WTC11 (cell line): Measurements from ENCODE around the gene TBC1D1.

Experiments
- CTCF ChIP-seq: fragments of 200-600 bp; IDR thresholded peaks from 2 replicates; pipeline ENCODE4 v1.8.0; 2022; ENCODE audit warnings: antibody characterized with exemption
- EMX1 ChIP-seq: fragments of 250-450 bp; sonication (Bioruptor Pico); IDR thresholded peaks from 2 replicates; pipeline ENCODE4 v1.8.0; 2021; ENCODE audit warnings: mild to moderate bottlenecking
- FOXJ3 ChIP-seq: sonication (generic); formaldehyde crosslinking; IDR thresholded peaks from 2 replicates; pipeline ENCODE4 v1.9.0; 2021; ENCODE audit warnings: missing genetic modification reagents, mild to moderate bottlenecking, borderline replicate concordance
- FOXP4 ChIP-seq: sonication (generic); formaldehyde crosslinking; IDR thresholded peaks from 2 replicates; pipeline ENCODE4 v1.8.0; 2022; ENCODE audit warnings: mild to moderate bottlenecking, missing genetic modification reagents
- GABPB1 ChIP-seq: sonication (generic); formaldehyde crosslinking; IDR thresholded peaks from 2 replicates; pipeline ENCODE4 v1.8.1; 2023; ENCODE audit warnings: mild to moderate bottlenecking, missing genetic modification reagents
- JAZF1 ChIP-seq: fragments of 250-450 bp; sonication (Bioruptor Pico); IDR thresholded peaks from 2 replicates; pipeline ENCODE4 v1.9.0; 2021; ENCODE audit warnings: moderate library complexity, mild to moderate bottlenecking, inconsistent platforms
- MAX ChIP-seq: sonication (generic); formaldehyde crosslinking; IDR thresholded peaks from 2 replicates; pipeline ENCODE4 v1.8.0; 2022; ENCODE audit warnings: mild to moderate bottlenecking, missing genetic modification reagents
- MYBL2 ChIP-seq: sonication (generic); formaldehyde crosslinking; IDR thresholded peaks from 2 replicates; pipeline ENCODE4 v1.8.1; 2023; ENCODE audit warnings: mild to moderate bottlenecking, moderate library complexity, missing genetic modification reagents
- NFYB ChIP-seq: sonication (generic); formaldehyde crosslinking; conservative IDR thresholded peaks from 2 replicates; pipeline ENCODE4 v1.8.0; 2022; ENCODE audit warnings: low read depth, missing genetic modification reagents
- SMAD4 ChIP-seq: sonication (generic); formaldehyde crosslinking; IDR thresholded peaks from 2 replicates; pipeline ENCODE4 v1.8.0; 2022; ENCODE audit warnings: mild to moderate bottlenecking, missing genetic modification reagents
- ZNF121 ChIP-seq: sonication (generic); formaldehyde crosslinking; IDR thresholded peaks from 2 replicates; pipeline ENCODE4 v1.8.0; 2023; ENCODE audit warnings: missing genetic modification reagents
- ZNF138 ChIP-seq: sonication (generic); formaldehyde crosslinking; conservative IDR thresholded peaks from 2 replicates; pipeline ENCODE4 v1.8.1; 2022; ENCODE audit warnings: mild to moderate bottlenecking, moderate library complexity, missing genetic modification reagents

DNA sequence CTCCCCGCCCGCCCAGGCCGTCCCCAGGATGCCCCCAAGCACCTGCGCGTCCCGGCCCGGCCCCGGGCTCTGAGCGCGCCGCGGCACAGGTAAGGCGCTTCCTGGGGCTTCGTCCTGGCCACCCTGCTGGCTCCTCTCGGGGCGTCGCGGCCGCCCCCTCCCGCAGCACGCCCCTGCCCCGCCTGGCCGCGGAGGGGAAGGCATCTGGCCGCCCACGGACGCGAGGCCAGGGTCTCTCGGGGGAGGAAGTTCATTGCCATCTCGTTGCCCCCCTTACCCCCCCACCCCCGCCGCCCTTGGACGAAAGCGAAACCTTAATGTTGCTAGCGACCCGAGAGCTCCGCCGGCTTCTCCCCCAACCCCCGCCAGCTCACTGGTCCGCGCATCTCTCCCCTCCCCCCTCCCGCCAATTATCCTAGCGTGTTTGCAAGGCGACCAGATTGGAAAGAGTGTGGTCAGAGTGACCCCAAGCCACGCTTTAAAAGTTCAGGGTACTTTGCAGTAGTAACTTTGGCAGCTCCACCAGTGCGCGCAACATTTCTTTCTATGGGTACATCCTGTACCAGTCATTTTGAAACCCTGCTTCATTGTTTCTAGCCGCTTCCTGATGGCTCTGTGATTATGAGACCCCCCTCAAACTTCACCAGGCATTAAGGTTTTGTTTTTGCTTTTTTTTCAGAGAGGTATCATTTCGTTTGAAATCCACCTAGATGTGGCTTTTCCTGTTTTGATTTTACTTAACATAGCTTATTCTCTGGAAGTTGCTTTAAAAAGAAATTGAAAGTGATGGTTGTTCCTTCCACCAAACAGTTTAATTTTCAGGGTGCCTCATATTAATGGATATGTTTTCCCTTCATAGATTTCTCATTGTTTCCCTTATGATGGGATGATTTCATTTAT is 626 bp downstream of the TBC1D1 start:
- TF ChIP-seq EMX1 (CRISPR knock-in tag) (no peak), NFYB (CRISPR knock-in tag) (no peak), FOXP4 (CRISPR knock-in tag) (no peak), FOXJ3 (CRISPR knock-in tag) (no peak), CTCF (no peak), MAX (CRISPR knock-in tag) (no peak), MYBL2 (CRISPR knock-in tag) (no peak), GABPB1 (CRISPR knock-in tag) (no peak), SMAD4 (no peak), ZNF121 (CRISPR knock-in tag) (no peak), JAZF1 (CRISPR knock-in tag) (no peak), ZNF138 (no peak)
